Measurements from ENCODE around the gene NHEJ1.

DNA sequence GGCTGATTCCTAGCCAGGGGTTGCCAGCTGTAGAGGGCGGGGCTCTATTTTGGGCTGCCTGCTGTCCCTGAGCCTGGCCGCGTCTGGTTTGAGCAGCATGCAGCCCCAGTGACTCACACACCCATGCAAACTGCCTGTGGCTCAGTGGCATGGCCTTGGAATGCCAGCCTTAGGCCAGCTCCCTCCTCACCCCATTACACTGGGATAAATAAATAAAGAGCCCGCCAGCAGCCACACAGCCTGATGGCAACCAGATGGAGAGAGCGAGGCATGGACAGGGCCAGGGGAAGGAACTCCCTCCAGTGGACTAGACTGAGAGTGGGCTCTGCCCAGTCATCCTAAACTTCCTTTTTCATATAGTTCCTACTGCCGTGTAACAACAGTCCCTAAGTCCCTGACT, 18.3 kb downstream of the NHEJ1 start:
- TF ChIP-seq, protein P1, sequence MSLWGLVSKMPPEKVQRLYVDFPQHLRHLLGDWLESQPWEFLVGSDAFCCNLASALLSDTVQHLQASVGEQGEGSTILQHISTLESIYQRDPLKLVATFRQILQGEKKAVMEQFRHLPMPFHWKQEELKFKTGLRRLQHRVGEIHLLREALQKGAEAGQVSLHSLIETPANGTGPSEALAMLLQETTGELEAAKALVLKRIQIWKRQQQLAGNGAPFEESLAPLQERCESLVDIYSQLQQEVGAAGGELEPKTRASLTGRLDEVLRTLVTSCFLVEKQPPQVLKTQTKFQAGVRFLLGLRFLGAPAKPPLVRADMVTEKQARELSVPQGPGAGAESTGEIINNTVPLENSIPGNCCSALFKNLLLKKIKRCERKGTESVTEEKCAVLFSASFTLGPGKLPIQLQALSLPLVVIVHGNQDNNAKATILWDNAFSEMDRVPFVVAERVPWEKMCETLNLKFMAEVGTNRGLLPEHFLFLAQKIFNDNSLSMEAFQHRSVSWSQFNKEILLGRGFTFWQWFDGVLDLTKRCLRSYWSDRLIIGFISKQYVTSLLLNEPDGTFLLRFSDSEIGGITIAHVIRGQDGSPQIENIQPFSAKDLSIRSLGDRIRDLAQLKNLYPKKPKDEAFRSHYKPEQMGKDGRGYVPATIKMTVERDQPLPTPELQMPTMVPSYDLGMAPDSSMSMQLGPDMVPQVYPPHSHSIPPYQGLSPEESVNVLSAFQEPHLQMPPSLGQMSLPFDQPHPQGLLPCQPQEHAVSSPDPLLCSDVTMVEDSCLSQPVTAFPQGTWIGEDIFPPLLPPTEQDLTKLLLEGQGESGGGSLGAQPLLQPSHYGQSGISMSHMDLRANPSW (CRISPR knock-in tag; IDR thresholded peaks at IDR 0.05): no peak
- TF ChIP-seq STAG1 (CRISPR knock-in tag; IDR thresholded peaks at IDR 0.05; ENCODE audit: borderline replicate concordance): no peak
- no peak for TF ChIP-seq HDGF (IDR thresholded peaks at IDR 0.05)
- TF ChIP-seq POLR2A (conservative IDR thresholded peaks at IDR 0.05): no peak
- TF ChIP-seq SP1 (CRISPR knock-in tag; IDR thresholded peaks at IDR 0.05): no peak

All from K562 (cell line).